Measurements from ENCODE around the gene TLR6.

- TF ChIP-seq RFX5 (IDR thresholded peaks at IDR 0.05; ENCODE audit: low read length) = no peak
- TF ChIP-seq CTCF (IDR thresholded peaks at IDR 0.05) = no peak
- no peak for TF ChIP-seq CHD2 (IDR thresholded peaks at IDR 0.05; ENCODE audit: low read length, partially characterized antibody)
- no peak for TF ChIP-seq EZH2phosphoT487 (IDR thresholded peaks at IDR 0.05; ENCODE audit: borderline replicate concordance, low read depth)
- TF ChIP-seq EP300 (IDR thresholded peaks at IDR 0.05; ENCODE audit: borderline replicate concordance in 1 of 2, low read depth in 1 of 2, low read length in 1 of 2) = no peak
- TF ChIP-seq NFIC (IDR thresholded peaks at IDR 0.05; ENCODE audit: borderline replicate concordance) = no peak
- TF ChIP-seq NRF1 (IDR thresholded peaks at IDR 0.05; ENCODE audit: low read depth, low read length) = no peak
Observed at GRCh38 chr4:38811297-38811696, 45.3 kb downstream of the TLR6 start.

All from SK-N-SH (cell line).